ENCODE measurements around the gene NT5DC4. TPM values are rescaled to one million over a fixed set of nuclear protein-coding genes. Genes with fewer than 3 reads are reported as not detected.

NT5DC4 gene
- total RNA-seq, 1 experiment from 2014 or later = 0.22 TPM

GRCh38 chr2:112723547-112723940, 2.7 kb downstream of the NT5DC4 start:
- ChIA-PET RAD21 (ENCODE audit: low non-redundant PET in 1 of 2, low total read pairs in 2 of 2, uncharacterized antibody in 2 of 2, unreplicated experiment in 2 of 2) (interaction anchor here in 1 of 2 experiments (0.7 kb wide), 1 partner anchor 123 kb away, joined by 4 read pairs; no protein-coding TSS in a partner anchor), POLR2A (no interaction called here), CTCF (no interaction called here)
- Histone ChIP-seq H3K9me3 (ENCODE audit: control insufficient read depth in 1 of 2, insufficient read depth in 1 of 2, low read depth in 1 of 2, low read length in 2 of 2) (no peaks in the 10 kb centered on the region), H4K20me1 (ENCODE audit: insufficient read depth) (no peaks in the 10 kb centered on the region), H3K9me2 (ENCODE audit: insufficient read depth) (no peaks in the 10 kb centered on the region), H3K4me3 (replicated peaks in 1 of 2; ENCODE audit: low read depth in 1 of 2, low read length in 2 of 2) (no peak overlapping the region), H3K36me3 (ENCODE audit: control insufficient read depth in 1 of 2, insufficient read depth in 2 of 2, low read length in 2 of 2) (no peaks in the 10 kb centered on the region), H3K4me2 (ENCODE audit: low read length) (no peak overlapping the region), H2AFZ (ENCODE audit: low read depth, low read length, poor library complexity, severe bottlenecking) (no peak overlapping the region), H3K27me3 (ENCODE audit: insufficient read depth, low read length) (no peaks in the 10 kb centered on the region), H3K9ac (ENCODE audit: low read length) (no peak overlapping the region), H3K27ac (ENCODE audit: low read depth, low read length) (no peak overlapping the region), H3K79me2 (ENCODE audit: insufficient read depth, low read length) (no peaks in the 10 kb centered on the region), H3K4me1 (ENCODE audit: control insufficient read depth in 1 of 2, insufficient read depth in 2 of 2, low read length in 2 of 2) (peaks cover 13 to 29% of the 10 kb centered on the region in 2 experiments)
- TF ChIP-seq EGR1 (IDR thresholded peaks at IDR 0.05; ENCODE audit: low read depth) = no peak
- TF ChIP-seq SP1 (IDR thresholded peaks at IDR 0.05; ENCODE audit: low read depth) = no peak
- TF ChIP-seq FOSL1 (IDR thresholded peaks at IDR 0.05; ENCODE audit: low read depth) = no peak
- intact Hi-C loops (cut with micrococcal nuclease) = no loop called here
- ATAC-seq (no peak), DNase-seq (ENCODE audit: low read depth, low spot score) (no peak)
- BruUV-seq (replicated peaks) = no TSS peak

DNA sequence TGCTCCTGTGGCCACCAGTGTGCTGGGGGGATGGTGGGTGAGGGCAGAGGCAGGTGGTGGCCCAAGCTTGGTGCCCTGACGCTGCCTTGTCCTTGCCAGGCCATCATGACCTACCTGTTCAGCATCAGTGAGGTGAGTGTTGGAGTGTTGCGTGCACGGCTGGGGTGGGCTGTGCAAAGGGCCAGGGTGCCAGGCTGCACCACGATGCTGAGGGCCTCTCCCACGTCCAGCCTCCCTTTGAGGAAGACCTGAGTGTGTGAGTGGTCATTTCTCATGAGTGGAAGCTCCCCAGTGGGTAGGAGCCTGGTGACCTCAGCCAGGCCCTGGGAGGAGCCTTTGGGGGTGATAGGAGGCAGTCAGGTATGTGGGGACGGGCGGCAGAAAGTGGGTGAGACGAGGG, 3.2 kb downstream of the NT5DC4 start:
- no peaks in the 10 kb centered on the region for H3K9me2 ChIP-seq (ENCODE audit: insufficient read depth)
- BruUV-seq (replicated peaks) = no TSS peak
- H3K9me3 ChIP-seq (ENCODE audit: control insufficient read depth in 1 of 2, insufficient read depth in 1 of 2, low read depth in 1 of 2, low read length in 2 of 2) = no peaks in the 10 kb centered on the region
- no peaks in the 10 kb centered on the region for H3K79me2 ChIP-seq (ENCODE audit: insufficient read depth, low read length)
- no peak for DNase-seq (ENCODE audit: low read depth, low spot score)
- no peaks in the 10 kb centered on the region for H3K27me3 ChIP-seq (ENCODE audit: insufficient read depth, low read length)
- POLR2A ChIA-PET = interaction anchor here (3.0 to 3.5 kb wide), 2 partner anchors 78 to 98 kb away, joined by 16 to 22 read pairs; partner anchors contain the start of gene SLC20A1
- H2AFZ ChIP-seq (ENCODE audit: low read depth, low read length, poor library complexity, severe bottlenecking) = no peak overlapping the region
- RAD21 ChIA-PET (ENCODE audit: low non-redundant PET in 1 of 2, low total read pairs in 2 of 2, uncharacterized antibody in 2 of 2, unreplicated experiment in 2 of 2) = interaction anchor here (0.7 to 1.5 kb wide), 2 partner anchors 98 to 123 kb away, joined by 4 to 7 read pairs; no protein-coding TSS in a partner anchor
- CTCF ChIA-PET = interaction anchor here (3.7 to 3.9 kb wide), 2 partner anchors 97 to 123 kb away, joined by 71 to 100 read pairs; no protein-coding TSS in a partner anchor
- intact Hi-C loops (cut with micrococcal nuclease) = no loop called here
- H3K9ac ChIP-seq (ENCODE audit: low read length) = no peak overlapping the region
- no peak overlapping the region for H3K4me2 ChIP-seq (ENCODE audit: low read length)
- no peak overlapping the region for H3K27ac ChIP-seq (ENCODE audit: low read depth, low read length)
- no peaks in the 10 kb centered on the region for H3K36me3 ChIP-seq (ENCODE audit: control insufficient read depth in 1 of 2, insufficient read depth in 2 of 2, low read length in 2 of 2)
- no peaks in the 10 kb centered on the region for H4K20me1 ChIP-seq (ENCODE audit: insufficient read depth)
- ATAC-seq = no peak
- TF ChIP-seq ELF1 (IDR thresholded peaks at IDR 0.05; ENCODE audit: borderline replicate concordance, low read depth) (no peak), POLR2A (IDR thresholded peaks at IDR 0.05; ENCODE audit: borderline replicate concordance, extremely low read depth, insufficient read depth, insufficient read length) (no peak), MAX (IDR thresholded peaks at IDR 0.05) (no peak), RAD21 (IDR thresholded peaks at IDR 0.05; ENCODE audit: low read depth) (no peak), FOSL1 (IDR thresholded peaks at IDR 0.05; ENCODE audit: low read depth) (no peak), SRF (IDR thresholded peaks at IDR 0.05; ENCODE audit: low read depth) (no peak), TCF7L2 (IDR thresholded peaks at IDR 0.05; ENCODE audit: borderline replicate concordance, extremely low read depth, insufficient read depth, insufficient read length) (no peak), CEBPB (IDR thresholded peaks at IDR 0.05; ENCODE audit: low read depth) (no peak), YY1 (IDR thresholded peaks at IDR 0.05; ENCODE audit: extremely low read depth, insufficient replicate concordance, low read depth, low read length) (no peak), JUND (IDR thresholded peaks at IDR 0.05) (no peak)
- TF ChIP-seq, protein P1, sequence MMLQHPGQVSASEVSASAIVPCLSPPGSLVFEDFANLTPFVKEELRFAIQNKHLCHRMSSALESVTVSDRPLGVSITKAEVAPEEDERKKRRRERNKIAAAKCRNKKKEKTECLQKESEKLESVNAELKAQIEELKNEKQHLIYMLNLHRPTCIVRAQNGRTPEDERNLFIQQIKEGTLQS (IDR thresholded peaks at IDR 0.05) = no peak
- H3K4me3 ChIP-seq (replicated peaks in 1 of 2; ENCODE audit: low read depth in 1 of 2, low read length in 2 of 2) = no peak overlapping the region
- peaks cover 13 to 29% of the 10 kb centered on the region in 2 experiments for H3K4me1 ChIP-seq (ENCODE audit: control insufficient read depth in 1 of 2, insufficient read depth in 2 of 2, low read length in 2 of 2)
